Smooth muscle cell (in vitro differentiated cells): ENCODE measurements around the gene CCDC121. TPM values are rescaled to one million over a fixed set of nuclear protein-coding genes. Genes with fewer than 3 reads are reported as not detected.

Experiments
- DNase-seq: peaks from one replicate; lab custom pipeline; 2025; ENCODE audit not compliant: unreplicated experiment; lab: John Stamatoyannopoulos, UW
- H2AFZ ChIP-seq: fragments of 200-600 bp; sonication (generic); 2 replicates; pipeline ENCODE4 v1.6.0; 2016; ENCODE audit warnings: antibody characterized with exemption, low read depth, mild to moderate bottlenecking
- H3F3A ChIP-seq: fragments of 200-600 bp; sonication (generic); 2 replicates; pipeline ENCODE4 v1.6.0; 2017; ENCODE audit warnings: antibody characterized with exemption, low read depth
- H3K27ac ChIP-seq: fragments of 200-600 bp; sonication (generic); 2 replicates; pipeline ENCODE4 v1.5.1; 2016; ENCODE audit warnings: low read depth, mild to moderate bottlenecking
- H3K27me3 ChIP-seq: fragments of 200-600 bp; sonication (generic); 2 replicates; pipeline ENCODE4 v1.6.1; 2016; ENCODE audit warnings: low read depth, mild to moderate bottlenecking
- H3K36me3 ChIP-seq: fragments of 200-600 bp; sonication (generic); 2 replicates; pipeline ENCODE4 v1.5.1; 2016; ENCODE audit warnings: low read depth
- H3K4me1 ChIP-seq: fragments of 200-600 bp; sonication (generic); 2 replicates; pipeline ENCODE4 v1.5.1; 2016; ENCODE audit warnings: low read depth
- H3K4me2 ChIP-seq: fragments of 200-600 bp; sonication (generic); 2 replicates; pipeline ENCODE4 v1.6.0; 2016; ENCODE audit warnings: mild to moderate bottlenecking
- H3K4me3 ChIP-seq: fragments of 200-600 bp; sonication (generic); 2 replicates; pipeline ENCODE4 v1.5.1; 2016; ENCODE audit warnings: mild to moderate bottlenecking
- H3K79me2 ChIP-seq: fragments of 200-600 bp; sonication (generic); 2 replicates; pipeline ENCODE4 v1.6.0; 2016; ENCODE audit warnings: low read depth, mild to moderate bottlenecking
- H3K9ac ChIP-seq: fragments of 200-600 bp; sonication (generic); 2 replicates; pipeline ENCODE4 v1.6.0; 2016; ENCODE audit warnings: low read depth
- H3K9me3 ChIP-seq: fragments of 200-600 bp; sonication (generic); replicated peaks from 2 replicates; pipeline ENCODE4 v1.5.1; 2016; ENCODE audit warnings: low read depth
- H4K20me1 ChIP-seq: fragments of 200-600 bp; sonication (generic); 2 replicates; pipeline ENCODE4 v1.6.0; 2016; ENCODE audit warnings: low read depth
- CTCF ChIP-seq: fragments of 200-600 bp; sonication (generic); IDR thresholded peaks from 2 replicates; pipeline ENCODE4 v1.5.1; 2017; ENCODE audit warnings: borderline replicate concordance, mild to moderate bottlenecking, antibody characterized with exemption; ENCODE audit not compliant: insufficient read depth, poor library complexity, severe bottlenecking
- WGBS: methylation state at CpG from one replicate; pipeline ENCODE4 v1.1.7; 2016; ENCODE audit warnings: low lambda C conversion rate; 5-methylcytosine and 5-hydroxymethylcytosine counted together
- polyA plus RNA-seq: library from polyadenylated mRNA; unstranded; fragments of >200 nt; fragmentation: Nextera tagmentation; extraction: Ambion mirVana; gene quantifications from 2 replicates; pipeline ENCODE4 v1.2.1, GENCODE V29; 2016
- total RNA-seq: library from RNA; depleted of rRNA; stranded (reverse); fragments of >200 nt; gene quantifications from 2 replicates; pipeline ENCODE4 v1.2.3, GENCODE V29; 2014

The CCDC121 gene
- total and polyA plus RNA-seq, 2 experiments from 2014 or later = 1.7 to 6.3 TPM

- H3F3A ChIP-seq = peaks cover 4% of the 10 kb centered on the region
- H3K27me3 ChIP-seq = no peaks in the 10 kb centered on the region
- no peak for TF ChIP-seq CTCF
- peaks cover 11% of the 10 kb centered on the region for H3K36me3 ChIP-seq
- H3K79me2 ChIP-seq = no peaks in the 10 kb centered on the region
- H3K9ac ChIP-seq = no peak overlapping the region
- H3K4me2 ChIP-seq = no peak overlapping the region
- H3K9me3 ChIP-seq = no peaks in the 10 kb centered on the region
- WGBS = 98% methylated on average over 4 of the region's 4 CpGs
- H3K4me1 ChIP-seq = no peaks in the 10 kb centered on the region
- no peak overlapping the region for H3K4me3 ChIP-seq
- no peak overlapping the region for H2AFZ ChIP-seq
- DNase-seq = no peak
- no peak overlapping the region for H3K27ac ChIP-seq
- no peaks in the 10 kb centered on the region for H4K20me1 ChIP-seq
Measured at GRCh38 chr2:27647737-27648136, 18.9 kb upstream of the CCDC121 start.

- H3K27ac ChIP-seq = no peak overlapping the region
- no peak for DNase-seq
- no peak overlapping the region for H3K4me2 ChIP-seq
- no peaks in the 10 kb centered on the region for H3K4me1 ChIP-seq
- H3K36me3 ChIP-seq = peaks cover 11% of the 10 kb centered on the region
- TF ChIP-seq CTCF = no peak
- no peaks in the 10 kb centered on the region for H3K27me3 ChIP-seq
- H3F3A ChIP-seq = peaks cover 4% of the 10 kb centered on the region
- no peak overlapping the region for H3K9ac ChIP-seq
- H3K9me3 ChIP-seq = no peaks in the 10 kb centered on the region
- H4K20me1 ChIP-seq = no peaks in the 10 kb centered on the region
- no peak overlapping the region for H3K4me3 ChIP-seq
- H3K79me2 ChIP-seq = no peaks in the 10 kb centered on the region
- no peak overlapping the region for H2AFZ ChIP-seq
Measured at GRCh38 chr2:27647289-27647688, 18.5 kb upstream of the CCDC121 start.

GRCh38 chr2:27645197-27645596 lies 16.4 kb upstream of the CCDC121 start:
- Histone ChIP-seq H3K4me1 (no peaks in the 10 kb centered on the region), H3K27ac (no peak overlapping the region), H3K4me2 (no peak overlapping the region), H3K36me3 (peaks cover 12% of the 10 kb centered on the region), H3K9ac (no peak overlapping the region), H3K79me2 (no peaks in the 10 kb centered on the region), H3F3A (peaks cover 4% of the 10 kb centered on the region), H3K4me3 (no peak overlapping the region), H3K9me3 (no peaks in the 10 kb centered on the region), H3K27me3 (no peaks in the 10 kb centered on the region), H2AFZ (no peak overlapping the region), H4K20me1 (no peaks in the 10 kb centered on the region)
- no peak for TF ChIP-seq CTCF
- DNase-seq = no peak

GRCh38 chr2:27640722-27641245 lies 12.0 kb upstream of the CCDC121 start:
- Histone ChIP-seq H3K4me2 (no peak overlapping the region), H3K9me3 (no peaks in the 10 kb centered on the region), H3K27ac (no peak overlapping the region), H2AFZ (no peak overlapping the region), H3K79me2 (no peaks in the 10 kb centered on the region), H3K9ac (no peak overlapping the region), H3K4me3 (no peak overlapping the region), H3K27me3 (no peaks in the 10 kb centered on the region), H3K4me1 (no peaks in the 10 kb centered on the region), H4K20me1 (no peaks in the 10 kb centered on the region), H3K36me3 (peaks cover 27% of the 10 kb centered on the region), H3F3A (no peaks in the 10 kb centered on the region)
- no peak for DNase-seq
- no peak for TF ChIP-seq CTCF
- 81% methylated on average over 2 of the region's 2 CpGs for WGBS
